Stimulated activated CD4-positive, alpha-beta T cell treated with anti-CD3 and anti-CD28 coated beads, Interleukin-1b, Interleukin-23, amount 100 ng/mL, for 4 hours (primary cell): ENCODE results near the gene MYRF.

Source experiments
- DNase-seq, 2 donors: peaks; one replicate each; pipeline ENCODE4 v3.0.0-alpha.2; 2020; ENCODE audit warnings: low read depth in 2 of 2

Gene MYRF

GRCh38 chr11:61816736-61817455, 64.5 kb downstream of the MYRF start, which contains the start of gene FADS1:
Gene FADS1 (minus strand): TSS chr11:61817003. CDS start chr11:61816929, 74 bp downstream.
- peak; percentile 49 to 69 for DNase-seq

- no peak for DNase-seq
These were observed 65.2 kb downstream of the MYRF start for GRCh38 chr11:61817471-61818202.

GRCh38 chr11:61820174-61820573, 67.7 kb downstream of the MYRF start:
- DNase-seq = no peak

GRCh38 chr11:61826930-61827570, 74.6 kb downstream of the MYRF start:
- DNase-seq = no peak

GRCh38 chr11:61827571-61828378, 75.3 kb downstream of the MYRF start, which contains the start of gene FADS2:
Gene FADS2 (plus strand): TSS chr11:61828300. CDS start chr11:61828391, 91 bp downstream.
- peak; percentile 27 to 56 for DNase-seq

GRCh38 chr11:61828379-61828628, 75.9 kb downstream of the MYRF start:
- DNase-seq = no peak

GRCh38 chr11:61828629-61829407, 76.4 kb downstream of the MYRF start:
- DNase-seq = no peak

- no peak for DNase-seq
These were observed 77.4 kb downstream of the MYRF start for GRCh38 chr11:61829806-61830205.

- no peak for DNase-seq
These were observed 78.0 kb downstream of the MYRF start for GRCh38 chr11:61830237-61831105.

GRCh38 chr11:61832207-61832606, 79.8 kb downstream of the MYRF start:
- no peak for DNase-seq

- no peak for DNase-seq
These were observed 80.3 kb downstream of the MYRF start for GRCh38 chr11:61832754-61833153.

GRCh38 chr11:61833471-61833870, 81.0 kb downstream of the MYRF start:
- no peak for DNase-seq

GRCh38 chr11:61833926-61834277, 81.5 kb downstream of the MYRF start:
- DNase-seq = no peak

GRCh38 chr11:61834278-61835048, 82.0 kb downstream of the MYRF start:
- DNase-seq = no peak

GRCh38 chr11:61836193-61836592, 83.8 kb downstream of the MYRF start:
- no peak for DNase-seq

- no peak for DNase-seq
These were observed 85.1 kb downstream of the MYRF start for GRCh38 chr11:61837411-61838005.
